Kidney epithelial cell (primary cell): ENCODE measurements around the gene LY6G5B. TPM values are rescaled to one million over a fixed set of nuclear protein-coding genes. Genes with fewer than 3 reads are reported as not detected.
A peak's percentile ranks its signal among the peaks of the same experiment; 100 is the strongest.

ENCODE experiments used
- DNase-seq: peaks from one replicate; pipeline ENCODE4 v3.0.0-alpha.2; 2010; ENCODE audit warnings: low read depth
- H3K27me3 ChIP-seq: 2 replicates; pipeline ENCODE4 v1.6.0; 2011; ENCODE audit warnings: low read length; ENCODE audit not compliant: control insufficient read depth, insufficient read depth
- H3K36me3 ChIP-seq: 2 replicates; pipeline ENCODE4 v1.5.1; 2011; ENCODE audit warnings: low read length; ENCODE audit not compliant: control insufficient read depth, insufficient read depth
- H3K4me3 ChIP-seq: 2 replicates; pipeline ENCODE4 v1.5.1; 2011; ENCODE audit warnings: low read depth, mild to moderate bottlenecking, control low read depth, low read length
- CTCF ChIP-seq: IDR thresholded peaks from 2 replicates; pipeline ENCODE4 v1.5.1; 2011; ENCODE audit warnings: mild to moderate bottlenecking, moderate library complexity, low read length, control low read depth, inconsistent platforms; ENCODE audit not compliant: insufficient read depth, poor library complexity, severe bottlenecking
- total RNA-seq: library from RNA; depleted of rRNA; stranded (reverse); fragments of >200 nt; gene quantifications from 2 replicates; pipeline ENCODE4 v1.2.3, GENCODE V29; 2015

The LY6G5B gene
- total RNA-seq, 1 donor from 2014 or later = 2.8 TPM

GRCh38 chr6:31713991-31714684 is 44.4 kb downstream of the LY6G5B start:
- TF ChIP-seq CTCF = no peak
- no peak for DNase-seq
- no peak overlapping the region for H3K4me3 ChIP-seq
- H3K36me3 ChIP-seq = no peaks in the 10 kb centered on the region
- H3K27me3 ChIP-seq = peaks cover 7% of the 10 kb centered on the region

- H3K4me3 ChIP-seq = no peak within 1 kb of the TSS
- TF ChIP-seq CTCF = no peak
- peaks cover 7% of the 10 kb centered on the region for H3K27me3 ChIP-seq
- DNase-seq = no peak
- H3K36me3 ChIP-seq = no peaks in the 10 kb centered on the region
These were observed 45.5 kb downstream of the LY6G5B start, which contains the start of gene LY6G6D for GRCh38 chr6:31715022-31715958. TSS of gene LY6G6D (plus strand) at chr6:31715348. CDS start at chr6:31715356, 8 bp downstream.

- peak; percentile 16 for TF ChIP-seq CTCF
- no peak overlapping the region for H3K4me3 ChIP-seq
- H3K36me3 ChIP-seq = no peaks in the 10 kb centered on the region
- no peak for DNase-seq
- H3K27me3 ChIP-seq = peaks cover 5% of the 10 kb centered on the region
These were observed 47.9 kb downstream of the LY6G5B start for GRCh38 chr6:31717499-31718222.

GRCh38 chr6:31718265-31718664 is 48.5 kb downstream of the LY6G5B start:
- H3K4me3 ChIP-seq = no peak overlapping the region
- TF ChIP-seq CTCF = no peak
- no peak for DNase-seq
- H3K27me3 ChIP-seq = peaks cover 5% of the 10 kb centered on the region
- no peaks in the 10 kb centered on the region for H3K36me3 ChIP-seq

GRCh38 chr6:31719001-31719400 is 49.2 kb downstream of the LY6G5B start:
- no peak for TF ChIP-seq CTCF
- DNase-seq = no peak
- Histone ChIP-seq H3K27me3 (peaks cover 1% of the 10 kb centered on the region), H3K36me3 (no peaks in the 10 kb centered on the region), H3K4me3 (no peak overlapping the region)
